Measurements from ENCODE around the gene GPR15. TPM values are rescaled to one million over a fixed set of nuclear protein-coding genes. Genes with fewer than 3 reads are reported as not detected.
A peak's percentile ranks its signal among the peaks of the same experiment; 100 is the strongest.

Gene GPR15
- total and polyA plus RNA-seq, 10 of the 15 experiments (the other 5 are each of a cell fraction or from before 2014, with no cell fraction given) = 70.7 to 150 (median 115) TPM

DNA sequence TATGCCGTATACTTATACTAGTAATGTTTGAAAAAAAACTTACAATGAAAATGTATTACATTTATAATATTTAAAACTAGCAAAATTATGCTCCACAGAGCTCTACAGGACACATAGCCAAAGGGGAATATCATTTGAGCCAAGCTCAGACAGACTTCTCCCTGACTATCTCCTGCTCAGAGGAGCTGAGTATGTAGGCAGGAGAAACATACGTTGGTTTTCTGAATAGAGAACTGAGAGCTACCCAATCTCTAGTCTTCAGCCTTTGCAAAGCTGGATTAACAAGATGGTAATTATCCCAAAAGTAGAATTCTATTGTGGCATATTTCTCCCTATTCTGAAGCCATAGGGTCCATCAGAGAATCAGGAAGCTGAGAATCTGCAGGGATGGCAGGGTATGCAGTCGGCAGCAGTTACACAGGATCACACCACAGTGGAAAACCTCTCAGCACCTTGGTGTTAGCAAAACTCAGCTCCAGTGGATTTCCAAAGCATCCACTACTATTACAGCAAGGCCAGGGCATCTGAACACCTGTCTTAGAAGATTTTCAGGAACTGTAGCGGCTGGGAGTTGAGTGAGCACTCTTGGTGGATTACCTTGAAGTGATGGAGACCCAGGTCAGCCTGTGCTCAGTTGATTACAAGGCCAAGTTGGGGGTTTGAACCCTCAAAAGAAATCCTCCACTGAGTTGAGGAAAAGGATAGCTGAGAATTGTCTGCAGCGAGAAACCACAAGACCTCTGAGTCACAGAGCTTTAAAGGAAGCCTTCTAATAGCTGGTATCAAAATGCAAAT is 30.1 kb downstream of the GPR15 start (continued):
- TF ChIP-seq HDAC2 (IDR thresholded peaks at IDR 0.05) = no peak
- TF ChIP-seq SRF (IDR thresholded peaks at IDR 0.05; ENCODE audit: low read depth in 2 of 2, low read length in 2 of 2) = no peak
- TF ChIP-seq KAT2A (conservative IDR thresholded peaks at IDR 0.05; ENCODE audit: control insufficient read depth, low read depth, low read length) = no peak
- no peak for TF ChIP-seq POU2F2 (IDR thresholded peaks at IDR 0.05; ENCODE audit: borderline replicate concordance, low read depth, low read length)
- no peak; the same call in 1 of the 2 replicates for TF ChIP-seq ZBED1 (IDR thresholded peaks at IDR 0.05; ENCODE audit: borderline replicate concordance)
- TF ChIP-seq, protein P1, sequence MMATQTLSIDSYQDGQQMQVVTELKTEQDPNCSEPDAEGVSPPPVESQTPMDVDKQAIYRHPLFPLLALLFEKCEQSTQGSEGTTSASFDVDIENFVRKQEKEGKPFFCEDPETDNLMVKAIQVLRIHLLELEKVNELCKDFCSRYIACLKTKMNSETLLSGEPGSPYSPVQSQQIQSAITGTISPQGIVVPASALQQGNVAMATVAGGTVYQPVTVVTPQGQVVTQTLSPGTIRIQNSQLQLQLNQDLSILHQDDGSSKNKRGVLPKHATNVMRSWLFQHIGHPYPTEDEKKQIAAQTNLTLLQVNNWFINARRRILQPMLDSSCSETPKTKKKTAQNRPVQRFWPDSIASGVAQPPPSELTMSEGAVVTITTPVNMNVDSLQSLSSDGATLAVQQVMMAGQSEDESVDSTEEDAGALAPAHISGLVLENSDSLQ (IDR thresholded peaks at IDR 0.05) = no peak
- TF ChIP-seq, protein P2, sequence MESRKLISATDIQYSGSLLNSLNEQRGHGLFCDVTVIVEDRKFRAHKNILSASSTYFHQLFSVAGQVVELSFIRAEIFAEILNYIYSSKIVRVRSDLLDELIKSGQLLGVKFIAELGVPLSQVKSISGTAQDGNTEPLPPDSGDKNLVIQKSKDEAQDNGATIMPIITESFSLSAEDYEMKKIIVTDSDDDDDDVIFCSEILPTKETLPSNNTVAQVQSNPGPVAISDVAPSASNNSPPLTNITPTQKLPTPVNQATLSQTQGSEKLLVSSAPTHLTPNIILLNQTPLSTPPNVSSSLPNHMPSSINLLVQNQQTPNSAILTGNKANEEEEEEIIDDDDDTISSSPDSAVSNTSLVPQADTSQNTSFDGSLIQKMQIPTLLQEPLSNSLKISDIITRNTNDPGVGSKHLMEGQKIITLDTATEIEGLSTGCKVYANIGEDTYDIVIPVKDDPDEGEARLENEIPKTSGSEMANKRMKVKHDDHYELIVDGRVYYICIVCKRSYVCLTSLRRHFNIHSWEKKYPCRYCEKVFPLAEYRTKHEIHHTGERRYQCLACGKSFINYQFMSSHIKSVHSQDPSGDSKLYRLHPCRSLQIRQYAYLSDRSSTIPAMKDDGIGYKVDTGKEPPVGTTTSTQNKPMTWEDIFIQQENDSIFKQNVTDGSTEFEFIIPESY (IDR thresholded peaks at IDR 0.05) = no peak
- TF ChIP-seq POLR2AphosphoS5 (IDR thresholded peaks at IDR 0.05; ENCODE audit: low read length) = peak; percentile 99
- no peak for TF ChIP-seq NRF1 (conservative IDR thresholded peaks at IDR 0.05; ENCODE audit: low read depth, low read length)
- 0 out of 2 replicates have a peak, but pooled peaks have one; percentile 58 for TF ChIP-seq WRNIP1 (IDR thresholded peaks at IDR 0.05; ENCODE audit: borderline replicate concordance, low read depth, low read length)
- TF ChIP-seq KLF5 (IDR thresholded peaks at IDR 0.05; ENCODE audit: partially characterized antibody) = no peak
- TF ChIP-seq TARDBP (IDR thresholded peaks at IDR 0.05; ENCODE audit: borderline replicate concordance) = no peak
- TF ChIP-seq RBBP5 (conservative IDR thresholded peaks at IDR 0.05) = no peak
- TF ChIP-seq REST (IDR thresholded peaks at IDR 0.05; ENCODE audit: low read depth, low read length) = 0 out of 2 replicates have a peak, but pooled peaks have one; percentile 5
- TF ChIP-seq CBFB (IDR thresholded peaks at IDR 0.05; ENCODE audit: low read depth) = peak; percentile 53; the same call in 1 of the 2 replicates
- TF ChIP-seq CREB1 (IDR thresholded peaks at IDR 0.05; ENCODE audit: low read depth) = peak; percentile 7; the same call in 1 of the 2 replicates
- 0 out of 2 replicates have a peak, but pooled peaks have one; percentile 30 for TF ChIP-seq DPF2 (IDR thresholded peaks at IDR 0.05)
- TF ChIP-seq CTCF (IDR thresholded peaks at IDR 0.05 in 2 of 3, conservative IDR thresholded peaks at IDR 0.05 in 1 of 3; ENCODE audit: control insufficient read depth in 2 of 3, extremely low read depth in 1 of 3, insufficient read depth in 1 of 3, low read depth in 3 of 3, low read length in 3 of 3) = no peak
- TF ChIP-seq ZNF207 (IDR thresholded peaks at IDR 0.05; ENCODE audit: borderline replicate concordance) = 0 out of 2 replicates have a peak, but pooled peaks have one; percentile 30
- TF ChIP-seq CHD2 (IDR thresholded peaks at IDR 0.05; ENCODE audit: borderline replicate concordance, low read depth, low read length) = no peak

All from GM12878 (cell line).